Eye (tissue), 1 donor: ENCODE data around the gene RAB31.
A peak's percentile ranks its signal among the peaks of the same experiment; 100 is the strongest.
"Not testable (repeated sequence)": the region's sequence is repeated elsewhere in the genome, so short reads cannot be mapped to it uniquely, and the experiment has no call there.

ENCODE experiments used
- DNase-seq: peaks from one replicate; pipeline ENCODE4 v3.0.0-alpha.2; 2015

Gene RAB31

GRCh38 chr18:9894454-9895068 is 186.5 kb downstream of the RAB31 start:
- DNase-seq = no peak

- no peak for DNase-seq
Observed at GRCh38 chr18:9897129-9897528, 189.0 kb downstream of the RAB31 start.

GRCh38 chr18:9897787-9898291 is 189.7 kb downstream of the RAB31 start:
- DNase-seq = not testable (repeated sequence)

- no peak for DNase-seq
Observed at GRCh38 chr18:9898792-9899549, 190.9 kb downstream of the RAB31 start.

- DNase-seq = not testable (repeated sequence)
Observed at GRCh38 chr18:9899550-9899930, 191.4 kb downstream of the RAB31 start.

GRCh38 chr18:9900699-9901098 is 192.6 kb downstream of the RAB31 start:
- no peak for DNase-seq

GRCh38 chr18:9901377-9901776 is 193.3 kb downstream of the RAB31 start:
- DNase-seq = no peak

- DNase-seq = not testable (repeated sequence)
Observed at GRCh38 chr18:9902264-9902663, 194.2 kb downstream of the RAB31 start.

- no peak for DNase-seq
Observed at GRCh38 chr18:9902832-9903231, 194.7 kb downstream of the RAB31 start.

- no peak for DNase-seq
Observed at GRCh38 chr18:9905401-9905922, 197.4 kb downstream of the RAB31 start.

GRCh38 chr18:9906481-9906880 is 198.4 kb downstream of the RAB31 start:
- DNase-seq = no peak

GRCh38 chr18:9907867-9908266 is 199.8 kb downstream of the RAB31 start:
- DNase-seq = peak; percentile 33

GRCh38 chr18:9910071-9910470 is 202.0 kb downstream of the RAB31 start:
- DNase-seq = no peak

GRCh38 chr18:9910661-9911060 is 202.6 kb downstream of the RAB31 start:
- DNase-seq = no peak

GRCh38 chr18:9911226-9911625 is 203.1 kb downstream of the RAB31 start:
- DNase-seq = no peak
